Adrenal gland (tissue), 12 donors: ENCODE results near the gene FLACC1. TPM values are rescaled to one million over a fixed set of nuclear protein-coding genes. Genes with fewer than 3 reads are reported as not detected.

Experiments
- DNase-seq, 7 donors: peaks; one replicate each; pipeline ENCODE4 v3.0.0-alpha.2; 2019 to 2020
- H3K27ac ChIP-seq, 5 donors: fragments of 200-600 bp; sonication (generic) in 4 of 5; 1 replicate in 3 of 5; 2 replicates in 2 of 5; pipeline versions ENCODE4 v1.5.1 to v1.8.0; 2016 to 2020; ENCODE audit warnings: mild to moderate bottlenecking in 1 of 5
- H3K27me3 ChIP-seq: fragments of 200-600 bp; 2 replicates; pipeline ENCODE4 v1.8.0; 2021
- H3K36me3 ChIP-seq, 2 donors: fragments of 200-600 bp; replicated peaks in 1 of 2; 1 replicate in 1 of 2; 2 replicates in 1 of 2; pipeline versions ENCODE4 v1.5.1 to v1.8.0; 2018 to 2022
- H3K4me1 ChIP-seq, 2 donors: fragments of 200-600 bp; replicated peaks in 1 of 2; 1 replicate in 1 of 2; 2 replicates in 1 of 2; pipeline versions ENCODE4 v1.5.1 to v1.8.0; 2018 to 2021
- H3K4me3 ChIP-seq, 4 donors: fragments of 200-600 bp; sonication (generic) in 3 of 4; one replicate each; pipeline ENCODE4 v1.5.1; 2016 to 2018
- H3K9me3 ChIP-seq, 3 donors: fragments of 200-600 bp; sonication (generic) in 1 of 3; replicated peaks in 1 of 3; 1 replicate in 2 of 3; 2 replicates in 1 of 3; pipeline versions ENCODE4 v1.5.1 to v1.8.0; 2016 to 2021
- CTCF ChIP-seq, 6 experiments: fragments of 450-650 bp in 4 of 6; fragments of 200-600 bp in 2 of 6; sonication (generic) in 1 of 6; IDR thresholded peaks; 1 replicate in 5 of 6; 2 replicates in 1 of 6; pipeline versions ENCODE4 v1.5.1 to v1.8.0; 2016 to 2021; ENCODE audit warnings: antibody characterized with exemption in 6 of 6, mild to moderate bottlenecking in 2 of 6, moderate library complexity in 1 of 6
- POLR2A ChIP-seq, 2 donors: fragments of 450-650 bp; IDR thresholded peaks; one replicate each; pipeline ENCODE4 v1.6.1; 2017; ENCODE audit warnings: antibody characterized with exemption in 2 of 2, mild to moderate bottlenecking in 2 of 2, moderate library complexity in 1 of 2
- WGBS, 4 donors: extraction: QIAGEN DNeasy Blood & Tissue Kit in 2 of 4; methylation state at CpG; one replicate each; pipeline versions ENCODE4 v1.1.5 to v1.1.7; 2013 to 2017; 5-methylcytosine and 5-hydroxymethylcytosine counted together
- intact Hi-C, 2 donors: fragments of 100-400 bp; cut with DNase I; formaldehyde crosslinking; loops; one replicate each; pipeline versions ENCODE4 v1.14.1 to v1.15.0; 2022 to 2023
- polyA plus RNA-seq, 3 donors: library from polyadenylated mRNA; stranded (reverse); fragments of 200-250 nt in 2 of 3; fragments of 350-450 nt in 1 of 3; fragmentation: Illumina TruSeq in 1 of 3; extraction: RNeasy Lipid Tissue Mini Kit (QIAGEN cat#74804) in 1 of 3; gene quantifications; one replicate each; pipeline ENCODE4 v1.2.3, GENCODE V29; 2013 to 2014
- total RNA-seq, 9 donors: library from RNA; depleted of rRNA in 4 of 9; stranded (reverse); fragments of >200 nt in 4 of 9; fragments of 120-200 nt in 1 of 9; fragmentation: NEBNext Ultra II Directional in 1 of 9; extraction: Animal tissue kit (Norgen Biotek cat#: 25700) in 1 of 9; gene quantifications; one replicate each; pipeline versions ENCODE4 v1.1.0 to v1.2.4, GENCODE V29; 2013 to 2023
- donor health status: healthy with polysubstance abuse.
- donor health status: Bipolar disorder and iron deficiency.
- donor health status: DM: yes; HTN: yes; CAD: no.
- donor health status: DM: no; HTN: no; CAD: no.
- donor health status: DM: no; HTN: no; CAD: no.
- donor health status: DM: yes; HTN: yes; CAD: no.

FLACC1 gene
- total and polyA plus RNA-seq, 12 donors: 0.52 to 4.3 (median 1.9) TPM; not detected in 1

- no peaks in the 10 kb centered on the region for H3K4me1 ChIP-seq
- H3K4me3 ChIP-seq: no peak overlapping the region
- DNase-seq: no peak
- peaks cover 0 to 12% (median 7%) of the 10 kb centered on the region in 3 donors for H3K9me3 ChIP-seq
- no peaks in the 10 kb centered on the region for H3K36me3 ChIP-seq
- H3K27ac ChIP-seq: no peak overlapping the region
- intact Hi-C loops: no loop called here
- TF ChIP-seq POLR2A (IDR thresholded peaks at IDR 0.05) (no peak), CTCF (IDR thresholded peaks at IDR 0.05) (no peak)
- no peaks in the 10 kb centered on the region for H3K27me3 ChIP-seq
These were observed 34.4 kb downstream of the FLACC1 start for GRCh38 chr2:201322772-201323171.

- intact Hi-C loops: no loop called here
- Histone ChIP-seq H3K36me3 (no peaks in the 10 kb centered on the region), H3K4me3 (no peak overlapping the region), H3K27ac (no peak overlapping the region), H3K9me3 (peaks cover 0 to 12% (median 7%) of the 10 kb centered on the region in 3 donors), H3K4me1 (no peaks in the 10 kb centered on the region), H3K27me3 (no peaks in the 10 kb centered on the region)
- no peak for DNase-seq
- TF ChIP-seq CTCF (IDR thresholded peaks at IDR 0.05) (no peak), POLR2A (IDR thresholded peaks at IDR 0.05) (no peak)
- 89 to 91% (median 90%) methylated on average over 3 to 4 of the region's 4 CpGs for WGBS, 4 donors
These were observed 36.4 kb downstream of the FLACC1 start for GRCh38 chr2:201320701-201321100.

- peaks cover 0 to 12% (median 7%) of the 10 kb centered on the region in 3 donors for H3K9me3 ChIP-seq
- WGBS, 4 donors: 93 to 100% (median 96%) methylated on average over 4 of the region's 4 CpGs
- no peaks in the 10 kb centered on the region for H3K27me3 ChIP-seq
- no peak for DNase-seq
- H3K4me1 ChIP-seq: no peaks in the 10 kb centered on the region
- no peaks in the 10 kb centered on the region for H3K36me3 ChIP-seq
- intact Hi-C loops: no loop called here
- H3K27ac ChIP-seq: no peak overlapping the region
- no peak overlapping the region for H3K4me3 ChIP-seq
- TF ChIP-seq CTCF (IDR thresholded peaks at IDR 0.05) (no peak), POLR2A (IDR thresholded peaks at IDR 0.05) (no peak)
These were observed 36.9 kb downstream of the FLACC1 start for GRCh38 chr2:201320257-201320656.

- WGBS, 4 donors: 43 to 72% (median 52%) methylated on average over 2 of the region's 2 CpGs
- intact Hi-C loops: no loop called here
- H3K9me3 ChIP-seq: peaks cover 0 to 12% (median 7%) of the 10 kb centered on the region in 3 donors
These were observed 37.6 kb downstream of the FLACC1 start for GRCh38 chr2:201319511-201319910.

More at GRCh38 chr2:201319511-201319910, 37.6 kb downstream of the FLACC1 start:
- H3K27me3 ChIP-seq: no peaks in the 10 kb centered on the region
- TF ChIP-seq POLR2A (IDR thresholded peaks at IDR 0.05) (no peak), CTCF (IDR thresholded peaks at IDR 0.05) (no peak)
- DNase-seq: no peak
- H3K4me1 ChIP-seq: no peaks in the 10 kb centered on the region
- H3K27ac ChIP-seq: no peak overlapping the region
- no peak overlapping the region for H3K4me3 ChIP-seq
- no peaks in the 10 kb centered on the region for H3K36me3 ChIP-seq
